ENCODE data around the gene FKBP6. TPM values are rescaled to one million over a fixed set of nuclear protein-coding genes. Genes with fewer than 3 reads are reported as not detected.
"Not testable (repeated sequence)": the region's sequence is repeated elsewhere in the genome, so short reads cannot be mapped to it uniquely, and the experiment has no call there.

Gene FKBP6
- total RNA-seq, 1 experiment from 2014 or later, result 0.11 TPM

GRCh38 chr7:73303546-73303945 is 24.4 kb upstream of the FKBP6 start (continued):
- no peak for TF ChIP-seq ARID4B (CRISPR knock-in tag; IDR thresholded peaks at IDR 0.05; ENCODE audit: borderline replicate concordance)
- TF ChIP-seq, protein P1, sequence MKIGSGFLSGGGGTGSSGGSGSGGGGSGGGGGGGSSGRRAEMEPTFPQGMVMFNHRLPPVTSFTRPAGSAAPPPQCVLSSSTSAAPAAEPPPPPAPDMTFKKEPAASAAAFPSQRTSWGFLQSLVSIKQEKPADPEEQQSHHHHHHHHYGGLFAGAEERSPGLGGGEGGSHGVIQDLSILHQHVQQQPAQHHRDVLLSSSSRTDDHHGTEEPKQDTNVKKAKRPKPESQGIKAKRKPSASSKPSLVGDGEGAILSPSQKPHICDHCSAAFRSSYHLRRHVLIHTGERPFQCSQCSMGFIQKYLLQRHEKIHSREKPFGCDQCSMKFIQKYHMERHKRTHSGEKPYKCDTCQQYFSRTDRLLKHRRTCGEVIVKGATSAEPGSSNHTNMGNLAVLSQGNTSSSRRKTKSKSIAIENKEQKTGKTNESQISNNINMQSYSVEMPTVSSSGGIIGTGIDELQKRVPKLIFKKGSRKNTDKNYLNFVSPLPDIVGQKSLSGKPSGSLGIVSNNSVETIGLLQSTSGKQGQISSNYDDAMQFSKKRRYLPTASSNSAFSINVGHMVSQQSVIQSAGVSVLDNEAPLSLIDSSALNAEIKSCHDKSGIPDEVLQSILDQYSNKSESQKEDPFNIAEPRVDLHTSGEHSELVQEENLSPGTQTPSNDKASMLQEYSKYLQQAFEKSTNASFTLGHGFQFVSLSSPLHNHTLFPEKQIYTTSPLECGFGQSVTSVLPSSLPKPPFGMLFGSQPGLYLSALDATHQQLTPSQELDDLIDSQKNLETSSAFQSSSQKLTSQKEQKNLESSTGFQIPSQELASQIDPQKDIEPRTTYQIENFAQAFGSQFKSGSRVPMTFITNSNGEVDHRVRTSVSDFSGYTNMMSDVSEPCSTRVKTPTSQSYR (CRISPR knock-in tag; IDR thresholded peaks at IDR 0.05), result no peak
- no peak for TF ChIP-seq ATF1 (CRISPR knock-in tag; IDR thresholded peaks at IDR 0.05)
- TF ChIP-seq RORB (CRISPR knock-in tag; IDR thresholded peaks at IDR 0.05), result no peak
- TF ChIP-seq, protein P2, sequence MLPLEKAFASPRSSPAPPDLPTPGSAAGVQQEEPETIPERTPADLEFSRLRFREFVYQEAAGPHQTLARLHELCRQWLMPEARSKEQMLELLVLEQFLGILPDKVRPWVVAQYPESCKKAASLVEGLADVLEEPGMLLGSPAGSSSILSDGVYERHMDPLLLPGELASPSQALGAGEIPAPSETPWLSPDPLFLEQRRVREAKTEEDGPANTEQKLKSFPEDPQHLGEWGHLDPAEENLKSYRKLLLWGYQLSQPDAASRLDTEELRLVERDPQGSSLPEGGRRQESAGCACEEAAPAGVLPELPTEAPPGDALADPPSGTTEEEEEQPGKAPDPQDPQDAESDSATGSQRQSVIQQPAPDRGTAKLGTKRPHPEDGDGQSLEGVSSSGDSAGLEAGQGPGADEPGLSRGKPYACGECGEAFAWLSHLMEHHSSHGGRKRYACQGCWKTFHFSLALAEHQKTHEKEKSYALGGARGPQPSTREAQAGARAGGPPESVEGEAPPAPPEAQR (CRISPR knock-in tag; IDR thresholded peaks at IDR 0.05), result no peak
- TF ChIP-seq JUN (CRISPR knock-in tag; IDR thresholded peaks at IDR 0.05), result no peak
- no peak for TF ChIP-seq TP53 (CRISPR knock-in tag; IDR thresholded peaks at IDR 0.05)
- no peak for TF ChIP-seq ZNF671 (CRISPR knock-in tag; IDR thresholded peaks at IDR 0.05)
- TF ChIP-seq, protein P3, sequence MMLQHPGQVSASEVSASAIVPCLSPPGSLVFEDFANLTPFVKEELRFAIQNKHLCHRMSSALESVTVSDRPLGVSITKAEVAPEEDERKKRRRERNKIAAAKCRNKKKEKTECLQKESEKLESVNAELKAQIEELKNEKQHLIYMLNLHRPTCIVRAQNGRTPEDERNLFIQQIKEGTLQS (CRISPR knock-in tag; conservative IDR thresholded peaks at IDR 0.05), result no peak
- no peak for TF ChIP-seq FOXP4 (CRISPR knock-in tag; IDR thresholded peaks at IDR 0.05)
- no peak for TF ChIP-seq CREB1 (CRISPR knock-in tag; IDR thresholded peaks at IDR 0.05)

DNA sequence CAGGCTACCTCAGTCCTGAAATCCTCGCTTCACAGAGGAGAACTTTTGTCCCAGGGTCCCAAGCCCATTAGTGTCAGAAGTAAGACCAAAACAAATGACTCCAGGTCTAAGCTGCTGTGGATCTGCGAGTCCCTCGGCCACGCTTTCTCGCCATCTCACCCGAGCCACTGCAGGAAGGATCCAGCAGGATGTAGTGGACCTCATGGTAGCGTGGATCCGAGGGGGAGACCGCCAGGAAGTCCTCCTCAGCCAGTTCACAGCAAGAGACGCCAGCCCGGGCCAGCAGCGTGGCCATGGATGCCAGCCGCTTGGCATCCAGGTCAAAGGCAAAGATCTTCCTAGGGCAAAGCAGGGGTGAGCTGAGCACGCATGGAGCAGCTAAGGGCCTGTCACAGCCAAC is 23.9 kb upstream of the FKBP6 start:
- TF ChIP-seq ZNF138 (CRISPR knock-in tag; conservative IDR thresholded peaks at IDR 0.05) (no peak), PRDM15 (CRISPR knock-in tag; IDR thresholded peaks at IDR 0.05) (no peak), RELA (CRISPR knock-in tag; IDR thresholded peaks at IDR 0.05; ENCODE audit: borderline replicate concordance) (no peak), KAT7 (CRISPR knock-in tag; IDR thresholded peaks at IDR 0.05; ENCODE audit: borderline replicate concordance) (no peak), ELF4 (CRISPR knock-in tag; IDR thresholded peaks at IDR 0.05; ENCODE audit: low read depth) (no peak), NFATC4 (CRISPR knock-in tag; IDR thresholded peaks at IDR 0.05) (no peak), ZNF263 (CRISPR knock-in tag; IDR thresholded peaks at IDR 0.05; ENCODE audit: low read depth) (no peak)
- CTCF ChIA-PET, result no interaction called here
- ATAC-seq (no peak), DNase-seq (ENCODE audit: low spot score) (no peak)
- Mint-ChIP-seq H3K36me3 (peaks cover 32% of the 10 kb centered on the region), H3K4me1 (peaks cover 8% of the 10 kb centered on the region), H3K27ac (no peak overlapping the region), H3K4me3 (no peak overlapping the region), H3K9me3 (no peaks in the 10 kb centered on the region), H3K27me3 (ENCODE audit: low read depth) (no peaks in the 10 kb centered on the region)
- POLR2A ChIA-PET, result no interaction called here

DNA sequence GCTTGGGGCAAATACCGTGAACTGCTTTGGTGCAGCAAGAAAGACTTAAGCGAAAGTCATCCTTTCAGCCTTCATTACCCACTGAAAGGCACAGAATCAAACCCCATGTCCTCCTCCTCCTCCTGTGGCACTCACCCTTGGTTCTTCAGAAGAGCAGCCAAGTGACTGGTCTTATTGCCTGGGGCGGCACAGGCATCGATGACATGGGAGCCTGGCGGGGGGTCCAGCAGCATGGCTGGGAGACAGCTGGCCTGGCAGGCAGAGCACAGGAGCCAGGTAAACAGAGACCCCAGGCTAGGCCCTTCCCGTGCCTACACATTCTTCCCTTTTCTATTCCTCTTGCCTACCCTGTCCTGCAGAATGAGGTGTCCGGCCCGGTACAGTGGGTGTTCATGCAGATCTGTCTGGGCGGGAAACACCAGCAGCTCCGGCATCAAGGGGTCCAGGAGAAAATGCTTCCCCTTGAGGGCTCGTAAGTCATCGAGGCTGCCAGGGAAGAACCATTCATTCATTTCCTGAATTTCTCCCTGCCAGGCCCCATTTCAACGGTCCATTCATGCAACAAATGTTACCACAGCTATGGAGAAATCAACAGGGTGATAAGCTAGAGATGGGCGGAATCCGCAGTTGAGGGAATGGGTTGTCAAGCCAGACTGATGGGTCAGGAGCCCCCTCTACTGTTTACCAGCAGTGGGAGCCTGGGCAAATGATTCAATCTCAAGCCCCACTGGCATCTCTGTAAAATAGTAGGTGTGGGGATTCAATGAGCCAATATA is 23.2 kb upstream of the FKBP6 start:
- H3K36me3 Mint-ChIP-seq, result peaks cover 32% of the 10 kb centered on the region
- H3K4me1 Mint-ChIP-seq; H3K4me3 Mint-ChIP-seq; CTCF ChIA-PET; H3K9me3 Mint-ChIP-seq; POLR2A ChIA-PET; DNase-seq (ENCODE audit: low spot score); H3K27me3 Mint-ChIP-seq (ENCODE audit: low read depth); ATAC-seq; H3K27ac Mint-ChIP-seq: not testable (repeated sequence)

Data from WTC11 (cell line).